Right lobe of liver (tissue), 6 donors: ENCODE results near the gene UPF3B. TPM values are rescaled to one million over a fixed set of nuclear protein-coding genes. Genes with fewer than 3 reads are reported as not detected.

ENCODE experiments used
- ATAC-seq, 4 donors: fragments of 200-7000 bp; cut with Tn5 transposase; one replicate each; pipeline ENCODE4 v1.9.1; 2020; ENCODE audit warnings: mild to moderate bottlenecking in 4 of 4, moderate library complexity in 4 of 4
- DNase-seq, 3 donors: peaks; one replicate each; pipeline ENCODE4 v3.0.0-alpha.2; 2020
- H3K27ac ChIP-seq, 3 donors: fragments of 200-600 bp; one replicate each; pipeline ENCODE4 v1.8.0; 2022
- H3K27me3 ChIP-seq, 2 donors: fragments of 200-600 bp; one replicate each; pipeline ENCODE4 v1.8.0; 2022
- H3K36me3 ChIP-seq, 4 donors: fragments of 200-600 bp; sonication (generic) in 1 of 4; one replicate each; pipeline versions ENCODE4 v1.5.1 to v1.8.0; 2017 to 2022; ENCODE audit warnings: control low read depth in 1 of 4
- H3K4me1 ChIP-seq, 4 donors: fragments of 200-600 bp; sonication (generic) in 1 of 4; one replicate each; pipeline versions ENCODE4 v1.5.1 to v1.8.0; 2017 to 2022; ENCODE audit warnings: control low read depth in 1 of 4
- H3K4me3 ChIP-seq, 3 donors: fragments of 200-600 bp; one replicate each; pipeline ENCODE4 v1.8.0; 2022
- H3K9me3 ChIP-seq, 4 donors: fragments of 200-600 bp; sonication (generic) in 1 of 4; one replicate each; pipeline versions ENCODE4 v1.5.1 to v1.8.0; 2017 to 2022; ENCODE audit warnings: control low read depth in 1 of 4
- CTCF ChIP-seq, 4 donors: fragments of 200-600 bp in 3 of 4; fragments of 450-650 bp in 1 of 4; IDR thresholded peaks; one replicate each; pipeline versions ENCODE4 v1.5.1 to v1.8.0; 2016 to 2022; ENCODE audit warnings: antibody characterized with exemption in 4 of 4, mild to moderate bottlenecking in 2 of 4
- POLR2A ChIP-seq: fragments of 450-650 bp; IDR thresholded peaks from one replicate; pipeline ENCODE4 v1.6.1; 2017; ENCODE audit warnings: antibody characterized with exemption, mild to moderate bottlenecking
- WGBS: methylation state at CpG from one replicate; pipeline ENCODE4 v1.1.6; 2018; ENCODE audit warnings: low coverage, low lambda C conversion rate; ENCODE audit not compliant: insufficient coverage; ENCODE audit errors: missing lambda C conversion rate; 5-methylcytosine and 5-hydroxymethylcytosine counted together
- intact Hi-C, 2 donors: fragments of 100-400 bp; cut with DNase I; formaldehyde crosslinking; loops; one replicate each; pipeline versions ENCODE4 v1.11.2 to v1.14.1; 2022
- total RNA-seq, 6 experiments: library from RNA; depleted of rRNA in 2 of 6; stranded (reverse); fragments of >200 nt in 2 of 6; fragmentation: NEBNext Ultra II Directional in 3 of 6; extraction: Animal tissue kit (Norgen Biotek cat#: 25700) in 3 of 6; gene quantifications; one replicate each; pipeline versions ENCODE4 v1.1.0 to v1.2.4, GENCODE V29; 2016 to 2023
- donor health status: DM: no; HTN: yes; CAD: no.
- donor health status: DM: no; HTN: no; CAD: no.
- donor health status: DM: no; HTN: no; CAD: no.
- donor health status: DM: no; HTN: yes; CAD: no.
- donor health status: DM: no; HTN: yes; CAD: no.

UPF3B gene
- total RNA-seq, 6 experiments from 2014 or later = 1.9 to 3.5 (median 2.5) TPM

DNA sequence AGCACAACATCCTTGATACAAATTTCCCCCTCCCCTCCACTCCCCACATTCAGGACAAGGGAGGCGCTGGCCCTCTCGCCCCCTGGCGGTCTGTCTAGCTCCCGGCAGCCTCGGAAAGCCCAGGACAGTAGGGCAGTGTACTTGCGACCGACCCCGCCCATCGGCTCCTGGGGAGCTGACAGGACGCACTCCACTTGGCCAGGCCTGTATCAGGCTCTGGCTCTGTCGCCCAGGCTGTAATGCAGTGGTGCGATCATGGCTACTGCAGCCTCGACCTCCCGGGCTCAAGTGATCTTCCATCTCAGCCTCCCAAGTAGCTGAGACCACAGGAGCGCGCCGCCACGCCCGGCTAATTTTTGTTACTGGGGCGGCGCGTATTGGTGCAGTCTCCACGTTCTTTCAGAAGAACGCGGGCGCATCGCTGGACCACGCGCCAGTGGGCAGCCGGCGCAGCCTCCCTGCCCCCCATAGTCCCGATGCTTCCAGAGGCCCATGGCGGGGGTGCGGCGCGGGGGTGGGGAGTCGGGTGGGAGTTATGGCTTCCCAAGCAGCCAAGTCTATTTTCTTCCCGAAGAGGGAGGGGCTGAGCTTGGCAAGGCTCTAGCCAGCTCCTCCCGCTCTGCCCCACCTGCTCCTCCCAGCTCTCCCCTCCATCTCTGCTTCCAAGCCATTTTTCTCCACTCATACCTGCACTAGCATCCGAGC, 35.1 kb upstream of the UPF3B start:
- H3K27ac ChIP-seq = no peak overlapping the region
- intact Hi-C loops = no loop called here
- H3K4me3 ChIP-seq = peak overlapping the region in 1 of 3 donors; percentile 2
- no peaks in the 10 kb centered on the region for H3K36me3 ChIP-seq
- DNase-seq (peak; percentile 51 to 69 (median 62)), ATAC-seq (peak; percentile 91 to 95 (median 92))
- H3K27me3 ChIP-seq = no peaks in the 10 kb centered on the region
- no peaks in the 10 kb centered on the region for H3K4me1 ChIP-seq
- 35% methylated on average over 5 of the region's 40 CpGs for WGBS
- no peaks in the 10 kb centered on the region for H3K9me3 ChIP-seq
- TF ChIP-seq POLR2A (no peak), CTCF (IDR thresholded peaks at IDR 0.05) (peak; percentile 33 to 44 (median 39))

DNA sequence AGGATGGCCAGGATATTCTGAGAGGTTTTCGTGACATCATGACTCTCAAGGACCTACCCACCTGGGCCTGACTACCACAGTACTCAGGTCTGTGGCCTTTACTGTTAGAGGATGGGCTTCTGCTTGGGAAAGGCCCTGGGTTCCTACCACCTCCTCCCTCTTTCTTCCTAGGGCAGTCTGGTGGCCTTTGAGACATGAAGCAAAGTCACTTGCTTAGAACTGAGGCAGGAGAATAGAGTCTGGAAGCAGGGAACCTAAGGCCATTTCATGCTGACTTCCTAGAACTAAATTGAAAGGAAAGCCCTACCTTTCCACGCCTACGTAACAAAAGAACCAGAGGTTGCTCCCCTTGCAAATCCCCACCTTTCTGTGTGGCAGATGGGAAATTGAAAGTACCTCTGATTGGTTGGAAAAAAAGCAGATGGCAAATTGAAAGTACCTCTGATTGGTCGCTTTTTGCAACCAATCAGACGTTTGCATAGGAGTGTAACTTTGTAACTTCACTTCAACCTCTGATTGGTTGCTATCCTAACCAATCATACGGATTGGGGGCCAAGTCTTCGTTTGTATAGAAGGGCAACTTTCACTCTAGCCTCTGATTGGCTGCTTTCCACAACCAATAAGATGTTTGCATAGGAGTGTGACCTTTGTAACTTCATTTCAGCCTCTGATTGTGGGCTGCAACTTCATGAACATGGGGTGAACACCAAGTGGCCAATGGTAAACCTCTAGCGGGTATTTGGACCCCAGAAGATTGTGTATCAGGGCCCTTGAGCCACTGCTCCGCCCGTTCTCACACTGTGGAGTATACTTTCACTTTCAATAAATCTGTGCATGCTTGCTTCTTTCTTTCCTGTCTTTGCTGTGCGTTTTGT, 33.0 kb upstream of the UPF3B start:
- 46% methylated on average over 10 of the region's 11 CpGs for WGBS
- TF ChIP-seq POLR2A (no peak), CTCF (IDR thresholded peaks at IDR 0.05) (no peak)
- no peaks in the 10 kb centered on the region for H3K9me3 ChIP-seq
- H3K27ac ChIP-seq = no peak overlapping the region
- ATAC-seq (peak; percentile 44 to 79 (median 51)), DNase-seq (no peak)
- no peaks in the 10 kb centered on the region for H3K36me3 ChIP-seq
- no peaks in the 10 kb centered on the region for H3K27me3 ChIP-seq
- intact Hi-C loops = no loop called here
- H3K4me1 ChIP-seq = no peaks in the 10 kb centered on the region
- peak overlapping the region in 1 of 3 donors; percentile 7 for H3K4me3 ChIP-seq

GRCh38 chrX:119880552-119881437, 28.0 kb upstream of the UPF3B start:
- Histone ChIP-seq H3K9me3 (no peaks in the 10 kb centered on the region), H3K36me3 (no peaks in the 10 kb centered on the region), H3K4me1 (no peaks in the 10 kb centered on the region), H3K4me3 (no peak overlapping the region), H3K27me3 (no peaks in the 10 kb centered on the region), H3K27ac (no peak overlapping the region)
- 46% methylated on average over 4 of the region's 11 CpGs for WGBS
- no peak for DNase-seq
- peak; percentile 89 to 94 (median 92) for ATAC-seq
- TF ChIP-seq POLR2A (no peak), CTCF (IDR thresholded peaks at IDR 0.05) (peak; percentile 46 to 73 (median 68))
- intact Hi-C loops = no loop called here

- intact Hi-C loops = no loop called here
- no peaks in the 10 kb centered on the region for H3K9me3 ChIP-seq
- DNase-seq = no peak
- no peak for ATAC-seq
- H3K4me1 ChIP-seq = no peaks in the 10 kb centered on the region
- no peaks in the 10 kb centered on the region for H3K27me3 ChIP-seq
- H3K4me3 ChIP-seq = no peak overlapping the region
- no peaks in the 10 kb centered on the region for H3K36me3 ChIP-seq
- WGBS = 57% methylated on average over 5 of the region's 5 CpGs
- H3K27ac ChIP-seq = no peak overlapping the region
- no peak for TF ChIP-seq POLR2A
- TF ChIP-seq CTCF (IDR thresholded peaks at IDR 0.05) = no peak
These were observed 27.3 kb upstream of the UPF3B start for GRCh38 chrX:119880076-119880475.
